ENCODE data around the gene EEPD1.

EEPD1 gene

DNA sequence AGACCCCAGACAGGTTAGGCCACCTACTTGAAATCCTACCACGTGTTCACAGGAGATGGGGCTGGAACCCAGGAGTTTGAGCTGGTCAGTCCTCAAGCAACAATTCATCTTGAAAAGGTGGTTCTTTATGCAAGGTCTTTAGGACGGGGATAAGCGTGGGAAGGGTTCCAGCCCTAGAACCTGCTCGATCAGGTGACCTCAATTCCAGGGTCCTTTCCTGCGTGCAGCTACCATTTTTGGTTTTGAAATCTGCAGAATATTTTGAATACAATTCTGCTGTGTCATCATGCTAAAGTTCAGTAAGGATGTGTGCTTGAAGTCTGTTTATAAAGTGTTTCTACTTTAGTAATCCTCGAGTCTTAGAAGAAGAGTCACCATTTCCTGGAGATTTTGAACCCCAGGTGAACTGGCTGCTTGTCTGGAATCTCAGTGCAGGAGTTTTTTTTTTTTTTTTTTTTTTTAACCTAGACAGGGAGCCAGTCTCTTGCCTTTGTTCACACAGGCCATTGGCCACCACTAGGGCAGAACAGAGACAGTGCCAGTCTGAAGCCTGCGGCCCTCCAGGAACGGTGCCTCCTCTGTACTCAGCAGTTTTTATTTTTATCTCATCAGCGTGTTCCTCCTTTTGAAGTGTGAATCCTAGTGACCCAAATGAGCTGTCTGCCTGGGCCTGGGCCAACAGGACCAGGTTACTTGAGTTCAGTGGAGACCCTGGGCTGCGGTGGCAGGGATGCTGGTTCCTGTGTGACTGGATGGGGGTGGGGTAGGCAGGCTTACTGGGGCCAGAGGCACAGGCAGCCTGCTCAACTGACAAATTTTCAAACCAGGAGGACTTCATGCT is 54.6 kb downstream of the EEPD1 start:
- Histone ChIP-seq H3K9me3 (ENCODE audit: control insufficient read depth, low read length) (no peaks in the 10 kb centered on the region), H3K4me3 (ENCODE audit: extremely low read depth, insufficient read depth, low read length, poor library complexity, severe bottlenecking) (no peak overlapping the region), H3K36me3 (ENCODE audit: control insufficient read depth, insufficient read depth, low read length) (no peaks in the 10 kb centered on the region), H3K27ac (ENCODE audit: low read depth, low read length, severe bottlenecking) (peak overlapping the region; percentile 64), H3K4me1 (ENCODE audit: control insufficient read depth, insufficient read depth, low read length, poor library complexity, severe bottlenecking) (peaks cover 58% of the 10 kb centered on the region)
- WGBS, 2 experiments (ENCODE audit: insufficient coverage in 2 of 2): 84 to 88% methylated on average over 9 of the region's 10 CpGs

GRCh38 chr7:36208426-36208825 is 55.4 kb downstream of the EEPD1 start:
- Histone ChIP-seq H3K9me3 (ENCODE audit: control insufficient read depth, low read length) (no peaks in the 10 kb centered on the region), H3K36me3 (ENCODE audit: control insufficient read depth, insufficient read depth, low read length) (no peaks in the 10 kb centered on the region), H3K4me1 (ENCODE audit: control insufficient read depth, insufficient read depth, low read length, poor library complexity, severe bottlenecking) (peaks cover 51% of the 10 kb centered on the region), H3K27ac (ENCODE audit: low read depth, low read length, severe bottlenecking) (peak overlapping the region; percentile 64), H3K4me3 (ENCODE audit: extremely low read depth, insufficient read depth, low read length, poor library complexity, severe bottlenecking) (no peak overlapping the region)

DNA sequence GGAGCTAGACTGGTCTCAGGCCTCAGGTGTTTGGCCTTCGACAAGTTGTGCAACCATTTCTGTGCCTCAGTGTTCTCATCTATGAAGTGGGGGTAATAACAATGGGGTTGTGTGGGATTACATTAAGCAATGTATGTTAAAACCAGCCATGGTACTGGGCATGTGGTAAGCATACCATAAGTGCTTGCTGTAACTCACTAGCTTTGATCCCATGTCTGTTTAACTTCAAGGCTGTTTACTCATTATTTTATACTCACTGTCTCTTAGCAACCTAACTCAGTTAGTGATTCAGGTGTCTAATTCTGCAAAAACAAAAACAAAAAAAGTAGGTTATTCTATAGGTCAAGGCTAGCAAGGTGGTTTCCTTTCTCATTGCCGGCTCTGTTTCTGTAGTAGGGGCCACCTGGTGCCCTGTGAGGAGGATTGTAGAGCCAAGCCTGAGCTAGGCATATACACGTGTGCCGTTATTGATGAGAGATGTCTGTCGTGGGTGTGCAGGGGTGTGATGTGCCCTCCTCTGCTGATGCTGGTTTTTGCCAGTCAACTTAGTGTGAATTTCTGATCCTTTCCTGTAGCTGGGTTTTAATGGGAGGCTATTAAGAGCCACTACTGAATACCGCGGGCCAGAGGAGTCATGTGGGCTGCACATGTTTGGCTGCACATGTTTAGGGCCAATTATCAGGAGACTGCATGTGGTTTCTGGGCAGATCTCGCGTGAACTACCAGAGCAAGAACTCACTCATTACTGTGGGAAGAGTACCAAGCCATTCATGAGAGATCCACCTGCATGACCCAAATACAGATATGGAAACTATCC is 56.2 kb downstream of the EEPD1 start:
- 96 to 97% methylated on average over 8 of the region's 9 CpGs for WGBS, 2 experiments (ENCODE audit: insufficient coverage in 2 of 2)

GRCh38 chr7:36209814-36210183 is 56.7 kb downstream of the EEPD1 start:
- H3K9me3 ChIP-seq (ENCODE audit: control insufficient read depth, low read length): no peaks in the 10 kb centered on the region
- H3K4me1 ChIP-seq (ENCODE audit: control insufficient read depth, insufficient read depth, low read length, poor library complexity, severe bottlenecking): peaks cover 43% of the 10 kb centered on the region
- no peaks in the 10 kb centered on the region for H3K36me3 ChIP-seq (ENCODE audit: control insufficient read depth, insufficient read depth, low read length)
- no peak overlapping the region for H3K4me3 ChIP-seq (ENCODE audit: extremely low read depth, insufficient read depth, low read length, poor library complexity, severe bottlenecking)
- 45 to 55% methylated on average over 3 to 4 of the region's 5 CpGs for WGBS, 2 experiments (ENCODE audit: insufficient coverage in 2 of 2)
- no peak overlapping the region for H3K27ac ChIP-seq (ENCODE audit: low read depth, low read length, severe bottlenecking)

More for the DNA sequence above, 56.2 kb downstream of the EEPD1 start:
- Histone ChIP-seq H3K9me3 (ENCODE audit: control insufficient read depth, low read length) (no peaks in the 10 kb centered on the region), H3K4me1 (ENCODE audit: control insufficient read depth, insufficient read depth, low read length, poor library complexity, severe bottlenecking) (peaks cover 44% of the 10 kb centered on the region), H3K4me3 (ENCODE audit: extremely low read depth, insufficient read depth, low read length, poor library complexity, severe bottlenecking) (no peak overlapping the region), H3K27ac (ENCODE audit: low read depth, low read length, severe bottlenecking) (no peak overlapping the region), H3K36me3 (ENCODE audit: control insufficient read depth, insufficient read depth, low read length) (no peaks in the 10 kb centered on the region)

GRCh38 chr7:36210291-36210922 is 57.4 kb downstream of the EEPD1 start:
- no peaks in the 10 kb centered on the region for H3K9me3 ChIP-seq (ENCODE audit: control insufficient read depth, low read length)
- peaks cover 44% of the 10 kb centered on the region for H3K4me1 ChIP-seq (ENCODE audit: control insufficient read depth, insufficient read depth, low read length, poor library complexity, severe bottlenecking)
- no peak overlapping the region for H3K27ac ChIP-seq (ENCODE audit: low read depth, low read length, severe bottlenecking)
- no peaks in the 10 kb centered on the region for H3K36me3 ChIP-seq (ENCODE audit: control insufficient read depth, insufficient read depth, low read length)
- 63 to 85% methylated on average over 2 to 4 of the region's 5 CpGs for WGBS, 2 experiments (ENCODE audit: insufficient coverage in 2 of 2)
- H3K4me3 ChIP-seq (ENCODE audit: extremely low read depth, insufficient read depth, low read length, poor library complexity, severe bottlenecking): no peak overlapping the region

DNA sequence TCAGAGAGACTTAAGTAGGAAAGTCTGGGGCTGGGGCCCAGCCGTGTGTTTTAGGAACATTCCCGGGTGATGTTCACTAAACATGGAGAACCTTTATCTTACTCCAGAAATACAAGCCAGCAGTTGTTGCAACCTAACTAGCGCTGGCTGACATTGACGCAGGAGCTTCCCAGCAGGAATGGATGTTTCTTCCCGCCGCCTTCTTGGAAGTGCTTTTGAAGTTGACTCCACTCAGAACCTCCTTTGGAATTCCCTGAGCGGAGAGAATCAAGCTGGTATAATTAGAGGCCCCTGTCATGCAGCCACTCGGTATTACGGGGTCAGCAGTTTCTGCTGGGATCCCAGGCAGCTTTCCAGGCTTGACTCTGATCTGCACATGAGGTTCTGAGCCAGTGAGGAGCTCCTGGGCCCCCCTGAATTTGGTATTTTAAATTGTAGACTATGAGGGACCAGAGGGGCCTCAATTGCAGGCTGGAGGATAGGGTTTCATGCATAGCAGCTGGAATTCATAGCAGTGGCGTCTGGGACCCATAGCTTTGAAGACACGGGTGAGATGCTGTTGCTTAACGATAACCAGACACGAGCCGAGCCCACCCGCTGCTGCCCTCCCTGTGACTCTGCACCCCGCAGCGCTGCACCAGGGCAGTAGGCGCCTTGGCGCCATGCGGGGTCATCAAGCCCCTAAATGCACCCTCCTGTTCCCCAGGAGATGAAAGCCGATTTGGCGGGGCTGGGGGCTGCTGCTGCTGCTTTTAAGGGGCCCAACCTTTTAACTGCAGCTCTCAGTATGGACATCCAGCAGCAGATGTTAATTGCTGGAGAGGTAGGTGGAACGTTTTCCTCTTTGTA is 61.8 kb downstream of the EEPD1 start:
- Histone ChIP-seq H3K9me3 (ENCODE audit: control insufficient read depth, low read length) (no peaks in the 10 kb centered on the region), H3K4me1 (ENCODE audit: control insufficient read depth, insufficient read depth, low read length, poor library complexity, severe bottlenecking) (peaks cover 24% of the 10 kb centered on the region), H3K4me3 (ENCODE audit: extremely low read depth, insufficient read depth, low read length, poor library complexity, severe bottlenecking) (no peak overlapping the region), H3K27ac (ENCODE audit: low read depth, low read length, severe bottlenecking) (peak overlapping the region; percentile 71), H3K36me3 (ENCODE audit: control insufficient read depth, insufficient read depth, low read length) (no peaks in the 10 kb centered on the region)
- WGBS, 2 experiments (ENCODE audit: insufficient coverage in 2 of 2): 40 to 48% methylated on average over 16 to 19 of the region's 23 CpGs

GRCh38 chr7:36215457-36215765 is 62.4 kb downstream of the EEPD1 start:
- Histone ChIP-seq H3K27ac (ENCODE audit: low read depth, low read length, severe bottlenecking) (peak overlapping the region; percentile 71), H3K4me1 (ENCODE audit: control insufficient read depth, insufficient read depth, low read length, poor library complexity, severe bottlenecking) (peaks cover 22% of the 10 kb centered on the region), H3K4me3 (ENCODE audit: extremely low read depth, insufficient read depth, low read length, poor library complexity, severe bottlenecking) (no peak overlapping the region), H3K9me3 (ENCODE audit: control insufficient read depth, low read length) (no peaks in the 10 kb centered on the region), H3K36me3 (ENCODE audit: control insufficient read depth, insufficient read depth, low read length) (no peaks in the 10 kb centered on the region)
- WGBS, 2 experiments (ENCODE audit: insufficient coverage in 2 of 2): 13 to 40% methylated on average over 1 of the region's 2 CpGs

DNA sequence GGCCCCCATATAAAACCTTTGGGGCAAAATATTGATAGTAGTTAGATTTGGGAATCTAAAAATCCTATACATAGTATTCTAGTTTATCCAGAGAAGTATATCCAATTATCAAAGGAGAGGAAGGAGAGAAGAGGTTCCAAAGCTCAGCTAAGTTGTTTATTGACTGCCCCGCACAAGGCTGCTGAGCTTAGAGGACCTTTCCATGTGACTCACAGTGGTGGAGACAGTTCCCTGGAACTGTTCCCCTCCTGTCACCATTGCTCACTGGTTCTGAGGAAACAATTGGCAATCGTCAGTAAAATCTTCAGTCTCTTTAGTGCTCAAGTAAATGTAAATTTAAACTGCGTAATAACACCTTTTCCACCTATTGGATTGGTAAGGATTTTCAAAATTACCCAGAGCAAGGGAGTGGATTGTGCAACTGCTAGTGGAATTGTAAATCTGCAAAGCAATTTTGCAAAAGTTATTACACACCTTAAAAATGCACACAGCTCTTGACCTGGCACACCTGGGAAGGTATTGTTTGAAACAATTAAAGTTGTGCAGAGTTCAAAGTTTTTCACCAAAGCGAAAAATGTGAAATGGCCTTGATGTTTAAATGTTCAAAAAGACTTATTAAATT is 63.1 kb downstream of the EEPD1 start:
- Histone ChIP-seq H3K4me1 (ENCODE audit: control insufficient read depth, insufficient read depth, low read length, poor library complexity, severe bottlenecking) (peaks cover 18% of the 10 kb centered on the region), H3K27ac (ENCODE audit: low read depth, low read length, severe bottlenecking) (peak overlapping the region; percentile 71), H3K4me3 (ENCODE audit: extremely low read depth, insufficient read depth, low read length, poor library complexity, severe bottlenecking) (no peak overlapping the region), H3K36me3 (ENCODE audit: control insufficient read depth, insufficient read depth, low read length) (no peaks in the 10 kb centered on the region), H3K9me3 (ENCODE audit: control insufficient read depth, low read length) (no peaks in the 10 kb centered on the region)
- 67% methylated on average over 1 of the region's 4 CpGs for WGBS, 2 experiments (ENCODE audit: insufficient coverage in 2 of 2)

GRCh38 chr7:36217211-36217960 is 64.3 kb downstream of the EEPD1 start:
- no peak overlapping the region for H3K27ac ChIP-seq (ENCODE audit: low read depth, low read length, severe bottlenecking)
- H3K9me3 ChIP-seq (ENCODE audit: control insufficient read depth, low read length): no peaks in the 10 kb centered on the region
- peaks cover 18% of the 10 kb centered on the region for H3K4me1 ChIP-seq (ENCODE audit: control insufficient read depth, insufficient read depth, low read length, poor library complexity, severe bottlenecking)
- no peak overlapping the region for H3K4me3 ChIP-seq (ENCODE audit: extremely low read depth, insufficient read depth, low read length, poor library complexity, severe bottlenecking)
- H3K36me3 ChIP-seq (ENCODE audit: control insufficient read depth, insufficient read depth, low read length): no peaks in the 10 kb centered on the region
- whole genome bisulfite sequencing, 2 experiments (ENCODE audit: insufficient coverage in 2 of 2): 93 to 100% methylated on average over 3 of the region's 4 CpGs
